ENCODE measurements around the gene DGKG. TPM values are rescaled to one million over a fixed set of nuclear protein-coding genes. Genes with fewer than 3 reads are reported as not detected.

DGKG gene
- total and polyA plus RNA-seq, 2 of the 8 experiments (the other 6 are each of a cell fraction or from before 2014, with no cell fraction given): 0.30 to 0.48 TPM

GRCh38 chr3:186385856-186386602 lies 24.0 kb upstream of the DGKG start (continued):
- TF ChIP-seq CHD7 (IDR thresholded peaks at IDR 0.05; ENCODE audit: insufficient replicate concordance, low read length) (no peak), SIRT6 (IDR thresholded peaks at IDR 0.05; ENCODE audit: low read length) (no peak), USF2 (IDR thresholded peaks at IDR 0.05; ENCODE audit: low read length) (no peak)
